GM19455 (cell line): ENCODE results near the gene WDR45.

ENCODE experiments used
- ATAC-seq: cut with Tn5 transposase; IDR thresholded peaks from one replicate; pipeline ENCODE4 v1.9.1; 2021; ENCODE audit not compliant: unreplicated experiment

WDR45 gene

DNA sequence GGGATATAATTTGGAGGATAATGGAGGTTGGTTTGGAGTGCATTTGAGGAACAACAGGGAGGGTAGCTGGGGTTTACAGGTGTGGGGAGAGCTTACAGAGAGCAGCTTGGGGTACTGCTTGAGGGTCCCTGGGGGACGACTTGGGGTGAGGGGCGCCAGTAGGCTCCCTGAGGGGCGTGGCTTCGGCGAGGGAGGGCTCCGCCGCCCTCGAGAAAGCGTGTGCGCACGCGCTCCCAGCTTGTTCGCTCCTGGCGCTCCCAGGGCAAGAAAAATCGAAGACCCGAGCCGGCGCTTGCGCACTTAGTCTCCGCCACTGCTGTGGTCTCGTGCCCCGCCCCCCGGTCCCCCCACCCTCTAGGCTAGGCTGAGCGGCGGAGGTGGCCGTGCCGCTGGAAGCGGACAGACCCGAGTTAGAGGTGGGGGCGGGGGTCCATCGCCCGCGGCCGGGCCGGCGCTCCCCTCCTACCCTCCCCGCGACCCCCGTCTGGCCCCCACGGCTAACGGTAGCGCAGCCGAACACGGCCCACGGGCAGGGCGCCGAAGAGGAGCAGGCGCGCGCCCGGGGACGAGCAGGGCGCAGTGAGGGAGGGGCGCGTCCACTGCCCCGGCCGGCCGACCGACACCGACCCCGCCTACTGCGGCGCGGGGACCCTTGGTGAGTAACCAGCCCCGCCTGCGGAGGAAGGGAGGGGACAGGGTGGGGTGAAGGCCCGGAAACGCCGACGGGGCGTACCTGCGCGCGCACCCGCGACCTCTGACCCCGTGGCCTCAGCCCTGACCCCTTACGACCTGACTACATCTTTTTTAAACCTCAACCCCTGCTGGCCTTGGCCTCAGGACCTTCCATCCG is 26.2 kb downstream of the WDR45 start:
- ATAC-seq = no peak

- no peak for ATAC-seq
Measured at GRCh38 chrX:49043987-49044281, 35.8 kb downstream of the WDR45 start.

DNA sequence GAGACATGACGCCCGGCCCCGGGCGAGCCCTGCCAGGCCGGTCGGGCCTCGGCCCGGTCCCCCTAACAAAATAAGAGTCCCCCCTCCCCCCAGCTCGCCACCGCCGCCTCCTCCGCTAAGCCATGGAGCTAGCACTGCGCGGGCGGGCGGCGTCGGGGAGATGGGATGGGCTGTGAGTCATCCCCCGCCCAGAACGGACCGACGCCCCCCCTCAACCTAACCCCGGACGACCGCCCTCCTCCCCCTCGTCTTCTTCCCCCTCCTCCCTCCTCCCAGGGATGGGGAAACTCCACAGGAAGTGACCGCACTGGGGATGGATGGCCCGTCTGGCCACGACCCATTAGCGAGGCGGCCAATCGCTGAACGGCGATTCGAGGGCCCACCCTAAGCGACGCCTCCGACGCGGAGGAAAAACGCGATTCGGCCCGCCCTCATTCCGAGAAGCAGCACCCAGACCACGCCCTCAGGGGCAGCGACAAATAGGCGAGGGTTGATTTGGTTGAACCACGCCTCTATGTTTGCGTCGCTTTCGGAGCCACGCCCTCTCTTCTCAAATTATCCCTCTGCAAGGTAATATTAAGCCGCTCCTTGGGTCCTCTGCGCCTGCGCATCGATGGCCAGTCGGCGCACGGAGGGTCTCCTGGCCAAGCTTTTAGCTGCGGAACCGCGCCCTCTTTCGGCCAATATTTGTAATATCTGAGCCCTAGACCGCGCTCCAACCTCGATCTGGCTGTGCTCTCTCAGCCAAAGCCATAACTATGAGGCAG is 36.3 kb downstream of the WDR45 start, which contains the start of gene TFE3:
TFE3 (minus strand) TSS at position 138 of the 767 bp plus-strand sequence; CDS start at position 7, 131 bp downstream.
- ATAC-seq = peak; percentile 91

DNA sequence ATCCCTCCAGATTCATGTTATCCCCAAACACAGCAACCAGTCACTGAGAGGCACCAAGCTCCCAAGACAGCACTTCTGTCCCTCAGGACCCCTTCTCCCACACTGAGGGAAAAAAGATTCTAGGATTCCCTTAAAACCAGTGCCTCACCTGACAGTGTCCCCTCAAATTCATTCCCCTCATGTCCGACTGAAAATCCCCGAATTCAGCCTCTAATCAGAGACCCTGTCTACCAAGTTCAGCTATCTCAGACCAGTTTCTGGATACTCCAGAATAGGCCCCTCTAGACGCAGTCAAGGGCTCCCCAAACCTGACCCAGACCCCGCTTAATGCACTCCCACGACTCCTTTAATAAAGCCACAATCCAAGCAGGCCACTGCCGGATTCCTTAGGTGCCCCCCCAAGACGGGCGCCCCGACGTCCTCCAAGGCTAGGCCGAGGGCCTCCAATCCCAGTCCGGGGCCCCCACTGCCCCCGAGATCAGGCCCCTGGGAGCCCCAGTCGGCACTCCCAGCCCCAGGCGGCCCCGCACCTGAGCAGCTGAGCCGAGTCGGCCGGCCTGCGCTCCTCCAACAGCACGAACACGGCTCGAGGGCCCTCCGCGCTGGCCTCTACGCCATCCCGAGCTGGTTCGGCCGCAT is 37.0 kb downstream of the WDR45 start:
- ATAC-seq = no peak

DNA sequence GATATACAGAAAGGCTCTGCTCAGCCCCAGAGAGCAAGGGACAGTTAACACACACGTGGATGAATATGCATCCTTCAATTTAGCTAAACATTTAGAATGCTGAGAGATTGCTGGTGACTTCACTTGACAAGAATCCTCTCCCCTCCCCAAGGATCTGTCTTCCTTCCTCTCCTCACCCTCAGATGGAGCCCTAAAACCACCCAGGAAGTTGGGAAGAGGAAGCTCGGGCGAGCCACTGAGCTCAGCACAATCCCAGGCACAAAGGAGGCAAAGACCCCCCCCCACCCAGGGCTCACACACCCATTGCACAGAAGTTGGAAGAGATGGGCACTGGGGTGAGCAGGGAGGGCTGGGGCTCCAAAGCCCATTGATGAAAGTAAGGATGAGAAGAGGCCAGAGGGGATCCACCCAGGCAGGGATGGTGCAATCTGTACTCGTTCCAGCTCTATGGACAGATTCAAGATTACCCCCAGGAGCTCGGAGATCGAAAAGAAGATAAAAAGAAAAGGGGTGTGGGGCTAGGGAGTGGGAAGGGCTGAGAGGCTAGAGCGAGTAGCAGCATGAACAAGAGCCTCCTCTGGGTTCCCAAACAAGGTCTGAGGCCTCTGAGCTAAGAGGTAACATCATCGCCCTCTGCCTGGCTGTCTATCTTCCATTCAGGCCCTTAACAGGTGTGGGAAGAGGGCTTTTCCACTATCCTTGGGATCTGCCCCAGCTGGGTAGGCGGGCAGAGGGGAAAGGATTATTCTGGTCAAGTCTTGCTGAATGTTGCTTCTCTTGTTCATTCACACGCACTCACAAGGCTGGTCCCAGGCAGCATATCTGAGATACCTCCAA is 37.7 kb downstream of the WDR45 start:
- no peak for ATAC-seq

DNA sequence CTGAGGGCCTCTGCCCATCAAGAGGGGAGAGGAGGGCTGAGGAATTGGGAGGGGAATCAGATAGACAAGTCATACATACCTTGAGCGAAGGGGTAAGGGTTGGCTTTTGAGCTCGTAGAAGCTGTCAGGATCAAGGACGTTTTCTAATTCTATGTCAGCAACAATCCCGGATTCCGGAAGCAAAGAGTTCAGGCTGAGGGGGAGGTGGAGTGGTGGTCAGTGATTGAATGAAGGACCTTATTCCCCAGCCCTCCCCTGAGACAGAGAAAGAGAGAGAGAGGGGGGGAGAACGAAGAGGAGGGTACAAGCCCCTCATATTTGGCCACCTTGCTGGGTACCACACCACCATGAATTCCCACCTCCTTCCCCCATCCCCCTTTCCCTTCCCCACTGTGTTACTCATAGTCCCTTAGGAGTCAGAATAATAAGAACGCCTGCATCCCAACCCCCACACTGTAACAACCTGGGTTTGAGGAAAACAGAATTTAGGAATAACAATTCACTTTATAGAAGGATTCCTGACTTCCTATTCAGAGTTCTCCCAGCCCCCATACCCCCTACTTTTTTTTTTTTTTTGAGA is 39.2 kb downstream of the WDR45 start:
- no peak for ATAC-seq

- ATAC-seq = no peak
Measured at GRCh38 chrX:49039598-49040375, 39.9 kb downstream of the WDR45 start.

DNA sequence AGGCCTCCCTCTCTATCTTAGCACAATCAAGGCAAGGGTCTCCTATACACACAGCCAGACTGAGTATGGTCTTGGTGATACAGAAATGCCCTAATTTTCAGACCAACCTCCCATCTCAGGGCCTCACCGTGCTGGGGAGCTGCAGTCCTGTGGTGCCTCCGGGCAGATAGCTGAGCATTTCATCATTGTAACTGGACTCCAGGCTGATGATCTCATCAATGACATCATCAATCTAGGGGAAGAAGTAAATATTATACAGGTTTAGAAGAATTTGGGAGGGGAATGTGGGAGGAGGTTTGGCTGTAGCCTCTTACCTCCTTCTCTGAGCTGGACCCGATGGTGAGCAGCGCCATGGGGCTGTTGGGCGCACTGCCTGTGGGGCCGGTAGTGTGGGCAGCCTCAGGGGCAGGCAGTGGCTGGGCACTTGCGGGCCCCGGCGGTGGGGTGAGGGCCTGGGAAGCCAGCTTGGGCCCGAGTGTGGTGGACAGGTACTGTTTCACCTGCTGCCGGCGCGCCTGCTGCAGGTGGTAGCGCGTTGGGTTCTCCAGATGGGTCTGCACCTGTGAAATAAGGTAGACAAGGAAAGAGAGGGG is 41.7 kb downstream of the WDR45 start:
- no peak for ATAC-seq

GRCh38 chrX:49030283-49030682 is 49.4 kb downstream of the WDR45 start:
- no peak for ATAC-seq

DNA sequence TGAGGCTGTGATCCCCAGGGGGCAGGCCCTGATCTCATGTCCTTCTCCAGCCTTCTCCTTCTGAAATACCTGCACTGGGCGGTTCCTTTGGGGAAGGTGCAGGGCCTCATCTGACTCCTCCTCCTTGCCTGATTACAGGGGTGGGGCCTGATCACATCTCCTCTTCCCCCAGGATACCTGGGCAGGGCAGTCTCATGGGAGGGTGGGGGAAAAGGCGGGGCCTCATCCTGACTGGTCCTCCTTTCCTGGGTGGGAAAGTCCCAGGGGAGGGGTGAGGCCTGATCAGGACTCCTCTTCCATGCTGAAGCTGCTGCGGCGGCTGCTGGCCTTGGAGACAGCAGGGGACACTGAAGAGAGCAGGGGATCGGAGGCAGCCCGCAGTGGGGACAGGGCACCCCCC is 49.8 kb downstream of the WDR45 start:
- ATAC-seq = no peak
